HL-60 (cell line): Measurements from ENCODE around the gene CD320.

Experiments
- CTCF ChIP-seq: IDR thresholded peaks from one replicate; pipeline ENCODE4 v1.5.1; 2011; ENCODE audit warnings: low read length, control low read depth, inconsistent platforms; ENCODE audit not compliant: insufficient read depth
- GABPA ChIP-seq: IDR thresholded peaks from 2 replicates; pipeline ENCODE4 v1.6.1; 2012; ENCODE audit warnings: low read depth
- POLR2AphosphoS5 ChIP-seq: IDR thresholded peaks from 2 replicates; pipeline ENCODE4 v1.6.1; 2012; ENCODE audit warnings: low read depth
- SPI1 ChIP-seq: IDR thresholded peaks from 2 replicates; pipeline ENCODE4 v1.6.1; 2012; ENCODE audit warnings: low read depth, mild to moderate bottlenecking, borderline replicate concordance

GRCh38 chr19:8307400-8307964 is 676 bp downstream of the CD320 start:
- TF ChIP-seq CTCF (no peak), GABPA (no peak), POLR2AphosphoS5 (no peak), SPI1 (no peak)
